NCI-H526 (cell line): Measurements from ENCODE around the gene ACSL3.
"Not testable (repeated sequence)": the region's sequence is repeated elsewhere in the genome, so short reads cannot be mapped to it uniquely, and the experiment has no call there.

ENCODE experiments used
- DNase-seq, 2 experiments: peaks; one replicate each; lab custom pipeline; 2025; lab: John Stamatoyannopoulos, UW

The ACSL3 gene

DNA sequence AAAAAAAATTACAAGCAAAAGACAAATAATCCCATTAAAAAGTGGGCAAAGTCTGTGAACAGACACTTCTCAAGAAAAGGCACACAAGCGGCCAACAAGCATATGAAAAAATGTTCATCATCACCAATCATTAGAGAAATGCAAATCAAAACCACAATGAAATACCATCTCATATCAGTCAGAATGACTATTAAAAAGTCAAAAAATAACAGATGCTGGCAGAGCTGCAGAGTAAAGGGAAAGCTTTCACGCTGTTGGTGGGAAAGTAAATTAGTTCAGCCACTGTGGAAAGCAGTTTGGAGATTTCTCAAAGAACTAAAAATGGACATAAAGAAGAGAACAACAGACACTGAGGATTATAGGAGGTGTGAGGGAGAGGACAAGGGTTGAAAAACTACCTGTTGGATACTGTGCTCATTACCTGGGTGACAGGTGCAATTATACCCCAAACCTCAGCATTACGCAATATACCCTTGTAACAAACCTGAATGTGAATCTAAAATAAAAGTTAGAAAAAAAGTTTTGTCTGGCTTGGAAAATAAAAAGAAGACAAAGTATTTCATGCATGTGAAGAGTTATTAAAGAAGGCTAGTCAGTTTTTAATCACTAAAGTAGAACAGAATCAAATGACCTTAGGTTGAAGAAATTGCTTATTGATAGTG, 8.7 kb upstream of the ACSL3 start:
- peak in 1 of 2 experiments; percentile 30 for DNase-seq

GRCh38 chr2:222854773-222855700, 5.8 kb upstream of the ACSL3 start:
- DNase-seq = no peak

DNA sequence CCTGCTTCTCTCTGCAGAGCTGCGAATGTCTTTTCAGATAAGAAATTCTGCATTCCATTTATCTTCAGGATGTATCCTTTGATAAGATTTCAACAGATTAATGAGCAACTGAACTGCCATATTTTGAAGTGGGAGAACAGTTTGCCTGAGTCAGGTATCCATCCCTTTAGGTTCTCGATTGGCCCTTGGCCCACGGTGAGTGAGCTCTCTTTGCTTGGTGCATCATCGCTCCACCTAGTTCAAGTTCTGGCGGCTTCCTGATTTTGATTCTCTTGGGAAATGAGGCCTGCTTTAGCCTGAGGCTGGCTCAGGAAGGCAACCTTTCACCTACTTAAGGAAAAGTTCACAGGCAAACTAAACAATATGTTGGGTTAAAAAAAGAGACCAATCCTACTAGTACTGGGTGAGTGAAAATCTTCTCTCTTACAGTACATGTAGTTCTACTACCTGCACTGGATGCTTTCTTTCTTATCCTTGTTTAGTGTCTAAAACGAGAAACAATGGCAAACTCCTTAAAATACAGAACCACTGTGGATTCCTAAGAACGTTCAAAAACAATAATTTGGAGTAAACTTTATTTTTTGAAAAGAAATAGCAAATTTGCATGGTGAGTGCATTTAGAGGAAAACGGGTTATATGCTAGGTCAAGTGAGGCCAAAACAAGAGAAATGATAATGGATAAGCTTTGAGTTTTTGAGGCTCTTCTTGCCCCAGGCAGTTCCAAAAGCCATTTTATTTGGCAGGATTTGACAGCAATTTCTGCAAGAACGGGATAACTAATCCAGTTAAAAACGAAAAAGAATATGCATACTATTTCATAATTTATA, 837 bp upstream of the ACSL3 start:
- peak; percentile 49 to 52 for DNase-seq

DNA sequence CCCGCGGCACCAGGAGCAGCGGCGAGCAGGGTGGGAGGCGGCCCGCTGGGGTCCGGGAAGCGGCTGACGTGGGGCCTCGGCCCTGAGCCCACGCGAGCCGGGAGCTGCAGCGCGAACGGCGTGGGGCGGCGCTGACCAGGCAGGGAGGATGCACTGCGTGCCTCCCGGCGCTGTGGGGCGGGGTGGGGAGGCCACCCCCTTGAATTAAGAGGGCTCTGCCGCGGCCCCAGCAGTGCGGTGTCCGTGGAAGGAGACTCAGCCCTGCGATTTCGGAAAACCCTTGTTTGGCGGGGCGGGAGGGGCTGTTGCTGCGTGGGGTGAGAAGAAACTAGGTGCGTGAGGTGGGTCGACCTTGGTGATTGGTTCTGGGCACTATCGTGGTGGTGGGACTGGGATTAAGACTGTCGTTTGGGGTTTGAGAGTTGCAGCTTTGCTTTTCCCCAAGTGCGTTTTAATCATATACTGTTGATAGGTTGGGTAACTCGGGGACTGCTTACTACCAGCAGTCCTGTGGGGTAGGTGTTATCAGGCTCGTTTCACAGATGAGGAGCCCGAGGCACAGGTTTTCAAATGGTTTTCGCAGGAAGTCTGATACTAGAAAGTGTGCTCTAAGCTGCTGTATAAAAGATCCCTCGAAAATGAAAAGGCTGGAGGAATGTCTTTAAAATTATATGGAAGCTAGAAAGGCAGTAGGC, 722 bp downstream of the ACSL3 start:
- DNase-seq = peak in 1 of 2 experiments; percentile 50

GRCh38 chr2:222862106-222862908, 1.5 kb downstream of the ACSL3 start:
- peak; percentile 8 to 36 for DNase-seq

DNA sequence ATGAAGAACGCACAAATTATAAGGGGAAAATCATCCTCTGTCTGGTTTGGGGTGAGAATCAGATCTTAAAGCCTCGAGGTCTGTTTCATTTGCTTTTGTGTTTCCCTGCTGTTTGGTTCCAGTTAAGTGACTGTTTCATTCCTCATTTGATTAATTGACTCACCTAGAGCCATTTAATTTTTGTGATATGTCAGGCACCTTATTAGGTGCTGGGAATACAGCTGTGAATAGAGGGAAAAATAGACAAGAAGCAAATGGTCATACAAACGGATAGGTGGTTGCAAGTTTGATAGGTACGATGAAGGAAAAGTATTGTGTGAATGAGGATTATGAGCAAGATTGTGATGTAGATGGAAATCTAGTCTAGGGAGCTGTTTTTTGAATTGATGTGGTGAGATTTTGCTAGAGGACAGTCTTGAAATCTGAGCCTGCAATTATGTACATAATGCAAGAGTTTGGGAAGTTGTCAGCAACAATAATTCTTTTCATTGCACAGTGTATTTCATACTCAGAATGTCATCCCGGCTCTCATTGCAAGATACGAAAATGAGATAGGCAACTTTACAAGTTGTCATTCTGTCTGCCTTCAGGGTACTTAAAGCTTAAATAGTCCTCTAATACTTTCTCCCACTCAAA, 2.2 kb downstream of the ACSL3 start:
- peak in 1 of 2 experiments; percentile 28 for DNase-seq

GRCh38 chr2:222864296-222864695, 3.5 kb downstream of the ACSL3 start:
- DNase-seq = no peak

GRCh38 chr2:222865301-222865700, 4.5 kb downstream of the ACSL3 start:
- DNase-seq = no peak

DNA sequence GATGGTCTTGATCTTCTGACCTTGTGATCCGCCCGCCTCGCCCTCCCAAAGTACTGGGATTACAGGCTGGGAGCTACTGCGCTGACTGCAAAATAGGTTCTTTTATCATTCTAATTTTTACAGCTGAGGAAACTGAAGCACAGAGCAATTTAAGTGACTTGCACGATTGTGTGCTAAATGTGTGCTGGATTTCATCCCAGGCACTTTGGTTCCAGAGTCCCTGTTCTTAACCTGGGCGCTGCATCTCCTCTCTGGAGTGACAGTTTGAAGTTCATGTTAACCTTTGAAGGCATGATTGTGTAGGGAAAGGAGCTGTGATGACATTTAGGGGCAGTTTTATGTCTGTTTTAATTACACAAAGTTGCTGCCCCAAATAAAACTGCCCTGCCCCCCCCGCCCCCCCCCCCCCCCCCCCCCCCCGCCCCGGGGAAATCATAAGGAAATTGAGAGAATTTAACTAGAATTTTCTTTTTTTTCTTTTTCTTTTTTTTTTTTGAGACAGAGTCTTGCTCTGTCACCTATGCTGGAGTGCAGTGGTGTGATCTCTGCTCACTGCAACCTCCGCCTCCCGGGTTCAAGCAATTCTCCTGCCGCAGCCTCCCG, 5.6 kb downstream of the ACSL3 start:
- no peak for DNase-seq

DNA sequence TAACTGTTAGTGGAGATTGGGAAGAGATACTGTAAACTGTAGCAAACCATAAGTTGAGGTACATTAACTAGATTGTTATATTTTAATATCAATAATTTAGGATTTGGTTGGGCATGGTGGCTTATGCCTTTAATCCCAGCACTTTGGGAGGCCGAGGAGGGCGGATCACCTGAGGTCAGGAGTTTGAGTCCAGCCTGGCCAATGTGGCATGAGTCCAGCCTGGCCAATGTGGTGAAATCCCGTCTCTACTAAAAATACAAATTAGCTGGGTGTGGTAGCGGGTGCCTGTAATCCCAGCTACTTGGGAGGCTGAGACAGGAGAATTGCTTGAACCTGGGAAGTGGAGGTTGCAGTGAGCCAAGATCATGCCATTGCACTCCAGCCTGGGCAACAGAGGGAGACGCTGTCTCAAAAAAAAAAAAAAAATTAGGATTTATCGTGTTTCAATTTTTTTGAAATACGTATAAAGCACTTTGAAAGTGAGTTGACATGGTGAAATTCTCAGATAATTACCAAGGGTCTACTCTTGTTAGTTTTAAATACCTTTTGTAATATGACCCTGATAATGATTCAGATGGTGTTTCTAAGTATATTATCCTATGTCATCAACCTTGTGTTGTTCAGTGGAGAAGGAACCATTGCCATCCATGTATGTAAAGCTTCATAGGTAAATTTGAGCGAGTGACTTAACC, 7.9 kb downstream of the ACSL3 start:
- not testable (repeated sequence) for DNase-seq

GRCh38 chr2:222869252-222869560, 8.4 kb downstream of the ACSL3 start:
- DNase-seq = no peak

DNA sequence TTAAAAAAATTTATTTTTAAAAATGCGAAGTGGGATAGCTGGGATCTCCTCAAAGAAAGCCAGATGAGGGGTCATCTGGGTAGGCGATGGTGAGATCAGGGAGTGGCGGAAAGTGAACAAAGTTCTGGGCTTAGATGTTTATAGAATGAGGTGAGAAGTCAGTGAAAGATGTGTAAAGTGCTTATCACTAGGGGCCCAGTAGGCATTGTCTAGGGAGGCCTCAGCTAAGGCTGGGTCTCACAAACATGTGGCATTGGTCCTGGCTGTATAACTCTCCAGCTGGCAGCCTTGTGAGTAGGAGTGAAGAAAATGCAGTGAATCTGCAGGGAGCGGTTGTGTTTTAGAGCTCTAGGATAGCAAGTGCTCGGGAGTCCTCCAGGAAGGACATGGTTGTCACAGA, 10.5 kb downstream of the ACSL3 start:
- no peak for DNase-seq

DNA sequence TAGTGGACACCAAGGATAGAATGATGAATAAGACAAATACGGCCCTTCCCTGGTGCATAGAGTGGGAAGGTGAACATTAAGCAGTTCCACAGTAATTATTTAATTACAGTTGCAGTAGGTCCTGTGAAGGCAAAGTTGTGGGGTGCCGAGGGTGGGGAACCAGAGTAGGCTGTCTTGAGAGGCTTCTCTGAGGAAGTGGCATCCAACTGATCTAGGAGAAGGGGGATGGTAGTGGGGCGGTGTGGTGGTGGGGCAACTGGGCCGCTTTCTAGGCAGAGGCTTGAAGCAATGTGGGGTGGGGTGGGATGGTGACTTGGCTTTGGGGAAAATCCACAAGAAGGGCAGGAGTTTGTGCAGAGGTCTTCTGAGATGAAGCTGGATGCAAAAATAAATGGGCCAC, 11.7 kb downstream of the ACSL3 start:
- no peak for DNase-seq

- no peak for DNase-seq
Measured at GRCh38 chr2:222875482-222875881, 14.6 kb downstream of the ACSL3 start.

- no peak for DNase-seq
Measured at GRCh38 chr2:222876947-222877346, 16.1 kb downstream of the ACSL3 start.

DNA sequence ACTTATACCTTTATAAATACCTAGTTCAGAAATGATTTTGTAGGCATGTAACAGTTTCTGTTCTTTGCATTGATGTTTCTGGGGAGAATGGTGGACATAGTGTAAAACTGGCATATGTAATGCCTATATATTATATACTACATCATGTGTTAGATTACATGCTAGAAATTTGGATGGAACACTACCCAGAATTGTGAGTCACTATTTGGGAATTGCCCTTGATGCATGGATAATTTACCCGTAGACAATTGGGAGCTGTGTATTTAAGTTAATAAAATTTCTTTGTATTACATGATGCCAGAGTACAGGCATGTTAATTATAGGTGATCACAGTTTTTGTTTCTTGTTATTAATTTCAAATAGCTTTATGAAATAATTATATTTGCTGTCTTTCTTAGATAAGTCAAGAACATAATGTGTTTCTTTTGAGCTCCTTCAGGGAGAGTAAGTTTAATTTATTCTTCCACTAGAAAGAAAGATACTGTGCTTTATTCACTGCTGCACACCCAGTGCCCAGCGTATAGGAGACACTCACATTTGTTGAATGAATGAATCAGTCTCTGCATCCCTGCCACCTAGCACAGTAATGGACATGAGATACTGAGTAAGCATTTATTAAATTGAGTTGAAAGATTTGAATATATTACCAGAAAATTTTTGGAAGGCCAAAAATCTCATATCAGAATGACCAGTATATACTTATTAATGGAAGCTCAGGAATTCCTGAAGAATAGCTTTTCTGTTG, 16.9 kb downstream of the ACSL3 start:
- DNase-seq = no peak

GRCh38 chr2:222878301-222878876, 17.6 kb downstream of the ACSL3 start:
- no peak for DNase-seq

- DNase-seq = no peak
Measured at GRCh38 chr2:222878877-222879603, 18.2 kb downstream of the ACSL3 start.
